Body of pancreas (tissue), 4 donors: ENCODE measurements around the gene WDPCP.

ENCODE experiments used
- POLR2A ChIP-seq, 3 donors: fragments of 450-650 bp; IDR thresholded peaks; one replicate each; pipeline ENCODE4 v1.6.1; 2016; ENCODE audit warnings: antibody characterized with exemption in 3 of 3, mild to moderate bottlenecking in 2 of 3
- TF ChIP-seq, protein P1 (sequence below), 7 experiments: fragments of 450-650 bp in 4 of 7; fragments of 200-600 bp in 3 of 7; sonication (generic) in 3 of 7; IDR thresholded peaks; one replicate each; pipeline ENCODE4 v1.5.1; 2016 to 2019; ENCODE audit warnings: antibody characterized with exemption in 7 of 7

DNA sequence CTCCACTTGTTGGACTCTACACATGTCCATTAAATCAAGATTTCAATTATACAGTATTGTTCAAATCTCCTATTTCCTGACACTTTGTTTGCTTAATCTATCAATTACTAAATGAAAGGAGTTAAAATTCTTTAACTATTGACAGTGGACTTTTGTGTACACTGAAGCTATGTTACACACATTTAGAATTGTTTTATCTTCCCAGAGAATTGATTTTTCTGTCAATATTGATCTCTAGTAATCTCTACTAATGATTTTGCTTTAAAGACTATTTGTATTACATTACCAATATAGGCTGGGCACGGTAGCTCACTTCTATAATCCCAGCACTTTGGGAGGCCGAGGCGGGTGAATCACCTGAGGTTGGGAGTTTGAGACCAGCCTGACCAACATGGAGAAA, 215.7 kb downstream of the WDPCP start:
- TF ChIP-seq, protein P1, sequence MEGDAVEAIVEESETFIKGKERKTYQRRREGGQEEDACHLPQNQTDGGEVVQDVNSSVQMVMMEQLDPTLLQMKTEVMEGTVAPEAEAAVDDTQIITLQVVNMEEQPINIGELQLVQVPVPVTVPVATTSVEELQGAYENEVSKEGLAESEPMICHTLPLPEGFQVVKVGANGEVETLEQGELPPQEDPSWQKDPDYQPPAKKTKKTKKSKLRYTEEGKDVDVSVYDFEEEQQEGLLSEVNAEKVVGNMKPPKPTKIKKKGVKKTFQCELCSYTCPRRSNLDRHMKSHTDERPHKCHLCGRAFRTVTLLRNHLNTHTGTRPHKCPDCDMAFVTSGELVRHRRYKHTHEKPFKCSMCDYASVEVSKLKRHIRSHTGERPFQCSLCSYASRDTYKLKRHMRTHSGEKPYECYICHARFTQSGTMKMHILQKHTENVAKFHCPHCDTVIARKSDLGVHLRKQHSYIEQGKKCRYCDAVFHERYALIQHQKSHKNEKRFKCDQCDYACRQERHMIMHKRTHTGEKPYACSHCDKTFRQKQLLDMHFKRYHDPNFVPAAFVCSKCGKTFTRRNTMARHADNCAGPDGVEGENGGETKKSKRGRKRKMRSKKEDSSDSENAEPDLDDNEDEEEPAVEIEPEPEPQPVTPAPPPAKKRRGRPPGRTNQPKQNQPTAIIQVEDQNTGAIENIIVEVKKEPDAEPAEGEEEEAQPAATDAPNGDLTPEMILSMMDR (IDR thresholded peaks at IDR 0.05): no peak
- no peak for TF ChIP-seq POLR2A (IDR thresholded peaks at IDR 0.05)
